UCSD-AML1 (cell line): ENCODE results near the gene NR6A1.

Experiments
- DNase-seq: peaks from one replicate; lab custom pipeline; 2025; ENCODE audit not compliant: unreplicated experiment; lab: John Stamatoyannopoulos, UW

Gene NR6A1

DNA sequence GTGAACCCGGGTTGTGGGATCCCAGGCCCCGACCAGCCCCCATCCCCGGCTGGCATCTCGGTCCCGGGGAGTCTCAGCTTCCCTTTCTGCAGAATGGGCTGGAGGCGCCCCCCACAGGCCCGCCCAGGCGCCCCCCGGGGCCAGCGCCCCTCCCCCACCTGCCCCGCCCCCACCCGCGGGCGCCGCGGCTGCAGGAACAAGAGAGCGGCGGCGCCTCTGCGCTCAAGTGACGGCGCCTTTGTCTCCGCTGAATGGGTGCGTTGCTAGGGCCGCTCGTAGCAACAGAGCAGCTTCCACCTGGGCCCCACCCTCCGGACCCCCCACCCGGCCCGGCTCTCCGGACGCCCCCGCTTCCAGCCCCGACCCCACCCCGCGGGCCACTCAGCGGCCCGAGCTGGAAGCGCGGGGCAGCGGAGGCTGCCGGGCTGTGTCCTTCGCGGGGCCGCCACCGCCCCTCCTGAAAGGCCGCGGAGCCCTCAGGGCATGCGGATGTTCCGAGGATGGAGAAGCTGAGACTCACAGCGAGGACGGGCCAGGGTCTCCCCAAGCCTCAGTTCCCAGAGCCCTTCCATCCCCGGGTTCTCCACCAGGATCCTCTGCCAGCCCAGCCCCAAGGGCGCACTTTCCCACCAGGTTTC, 293.3 kb downstream of the NR6A1 start:
- DNase-seq = no peak

GRCh38 chr9:124477211-124477647, 293.9 kb downstream of the NR6A1 start:
- no peak for DNase-seq

DNA sequence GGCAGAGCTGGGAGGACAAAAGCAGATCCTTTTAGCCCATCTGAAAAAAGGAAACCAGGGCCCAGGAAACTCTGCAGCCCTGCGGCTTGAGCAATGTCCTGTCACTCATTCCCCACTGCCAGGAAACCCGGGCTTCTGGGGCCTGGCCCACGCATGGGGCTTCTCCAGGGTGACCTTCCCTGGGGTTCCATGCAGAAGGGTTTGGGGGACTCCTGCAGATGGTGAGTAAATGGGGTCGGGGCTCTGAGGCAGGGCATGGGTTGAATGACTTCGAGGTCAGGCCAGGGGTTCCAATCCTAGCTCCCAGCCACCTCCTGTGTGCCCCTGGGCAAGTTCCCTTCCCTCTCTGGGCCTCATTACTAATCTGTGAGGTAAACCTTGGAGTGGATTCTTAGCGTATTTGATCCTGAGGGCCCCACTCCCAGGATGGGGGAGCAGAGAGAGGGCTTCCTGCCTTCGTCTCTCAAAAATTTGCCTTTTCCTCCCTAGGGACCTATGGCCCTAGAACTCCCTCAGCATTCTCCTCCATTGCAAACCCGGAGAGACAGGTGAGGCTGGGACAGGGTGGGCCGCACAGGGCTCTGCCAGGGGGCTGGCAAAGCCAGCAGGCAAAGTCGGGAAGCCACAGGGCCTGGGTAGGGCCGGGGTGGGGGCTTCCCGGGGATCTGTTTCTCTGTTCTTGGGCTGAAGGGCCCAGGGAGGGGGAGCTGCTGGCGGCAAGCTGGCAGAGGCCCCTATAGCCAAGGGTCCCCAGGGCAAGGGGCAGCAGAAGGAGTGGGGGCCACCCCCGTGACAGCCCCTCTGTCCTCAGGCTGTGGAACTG, 295.0 kb downstream of the NR6A1 start:
- DNase-seq = peak; percentile 39

DNA sequence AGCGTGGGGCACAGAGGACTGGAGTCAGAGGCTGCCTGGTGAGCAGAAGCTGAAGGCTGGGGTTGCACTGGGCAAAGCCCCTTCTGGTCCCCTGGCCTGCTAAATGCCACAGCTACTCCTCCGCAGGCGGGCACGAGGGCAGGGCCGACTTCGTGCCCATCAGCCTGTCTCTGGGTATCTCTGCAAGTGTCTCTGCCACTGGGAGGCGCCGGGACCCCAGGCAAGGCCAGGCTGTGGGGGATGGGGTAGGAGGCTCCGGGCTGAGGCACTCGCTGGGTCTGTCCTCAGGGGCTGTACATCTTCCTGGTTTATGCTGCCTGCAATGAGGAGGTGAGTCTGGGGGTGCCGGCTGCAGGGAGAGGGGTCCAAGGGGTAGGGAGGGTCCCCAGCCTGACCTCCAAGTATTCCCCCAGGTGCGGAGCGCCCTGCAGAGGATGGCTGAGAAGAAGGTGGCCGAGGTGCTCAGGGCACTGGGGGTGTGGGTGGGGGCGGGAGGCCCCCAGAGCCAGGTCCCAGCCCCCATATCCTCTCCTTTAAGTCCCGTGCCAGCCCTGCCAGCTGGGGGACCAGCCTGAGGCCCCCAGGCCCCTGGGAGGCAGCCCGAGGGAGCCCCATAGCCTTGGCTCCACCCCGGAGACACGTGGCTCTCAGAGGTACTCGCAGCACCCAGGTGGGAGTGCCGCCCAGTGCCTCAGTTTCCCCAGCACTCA, 295.8 kb downstream of the NR6A1 start:
- peak; percentile 57 for DNase-seq

DNA sequence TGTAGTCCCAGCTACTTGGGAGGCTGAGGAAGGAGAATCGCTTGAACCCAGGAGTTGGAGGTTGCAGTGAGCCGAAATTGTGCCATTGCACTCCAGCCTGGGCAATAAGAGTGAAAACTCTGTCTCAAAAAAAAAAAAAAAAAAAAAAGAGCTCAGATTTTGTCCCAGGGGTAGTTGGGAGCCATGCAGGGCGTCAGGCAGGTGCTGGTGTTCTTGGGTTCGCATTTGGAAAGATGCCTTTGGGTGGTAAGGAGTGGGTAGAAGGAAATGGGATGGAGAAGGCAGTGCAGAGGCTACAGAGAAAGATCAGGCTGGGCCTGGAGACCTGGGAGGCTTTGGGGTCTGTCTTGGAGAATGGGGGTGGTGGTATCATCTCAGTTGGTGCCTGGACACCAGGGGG, 297.0 kb downstream of the NR6A1 start:
- no peak for DNase-seq

- DNase-seq = no peak
Measured at GRCh38 chr9:124473310-124473709, 297.8 kb downstream of the NR6A1 start.

- no peak for DNase-seq
Measured at GRCh38 chr9:124472770-124473169, 298.3 kb downstream of the NR6A1 start.

DNA sequence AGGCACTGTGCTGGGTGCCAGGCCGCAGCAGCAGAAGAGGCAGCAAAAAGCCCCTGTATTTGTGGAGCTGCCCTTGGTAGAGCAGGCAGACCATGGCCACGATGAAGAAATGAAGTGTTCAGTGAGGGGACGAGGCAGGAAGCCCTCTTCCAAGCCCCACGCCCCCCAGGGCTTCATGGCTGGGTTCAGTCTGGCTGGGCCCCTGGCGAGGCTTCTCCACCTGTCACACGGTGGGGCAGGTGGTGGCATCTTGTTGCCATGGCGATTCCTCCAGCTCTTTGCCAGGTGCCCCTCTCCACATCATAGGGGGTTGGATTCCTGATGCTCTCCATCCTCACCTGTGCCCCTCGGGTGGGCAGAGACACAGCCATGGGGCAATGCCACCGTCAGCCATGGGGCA, 299.4 kb downstream of the NR6A1 start:
- DNase-seq = no peak

GRCh38 chr9:124470726-124471125, 300.4 kb downstream of the NR6A1 start:
- no peak for DNase-seq

- DNase-seq = no peak
Measured at GRCh38 chr9:124470306-124470705, 300.8 kb downstream of the NR6A1 start.

- no peak for DNase-seq
Measured at GRCh38 chr9:124469011-124469832, 301.9 kb downstream of the NR6A1 start.

GRCh38 chr9:124468061-124468740, 302.9 kb downstream of the NR6A1 start:
- peak; percentile 23 for DNase-seq

GRCh38 chr9:124467410-124468060, 303.6 kb downstream of the NR6A1 start:
- DNase-seq = no peak
